ENCODE results near the gene ADPRH.

The ADPRH gene

DNA sequence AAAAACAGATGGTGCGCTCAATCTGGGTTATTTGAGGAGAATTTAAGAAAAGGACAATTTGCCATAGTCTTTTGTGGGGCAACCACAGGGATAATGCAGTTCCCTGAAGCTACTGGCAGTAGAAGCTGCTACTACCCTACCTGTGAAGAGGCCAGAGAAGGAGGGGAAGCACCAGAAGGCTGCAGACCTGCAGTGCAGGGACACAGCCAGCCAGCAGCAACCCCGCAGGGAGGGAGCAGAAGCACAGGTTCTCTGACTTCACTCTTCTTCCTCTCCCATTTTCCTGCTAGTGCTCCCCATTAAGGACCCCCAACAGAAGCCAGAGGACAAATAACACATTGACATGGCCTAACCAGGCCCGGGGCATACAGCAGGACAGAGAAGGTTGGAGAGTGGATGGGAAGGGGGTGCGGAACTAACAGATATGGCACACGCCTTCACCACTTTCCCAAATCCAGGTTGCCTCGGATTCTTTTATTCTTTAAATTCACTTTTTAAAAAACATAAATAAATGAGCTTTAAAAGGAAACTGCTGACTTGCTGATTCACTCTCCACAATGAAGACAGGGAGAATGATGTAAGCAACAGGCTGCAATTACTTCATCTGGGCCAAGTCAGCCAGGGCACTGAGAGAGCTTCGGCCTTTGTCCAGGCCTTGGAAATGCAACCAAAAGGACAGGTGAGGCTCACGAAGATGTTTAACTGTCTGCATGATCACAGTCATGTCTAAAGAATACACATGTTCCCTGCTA, 51.0 kb downstream of the ADPRH start:
- DNase-seq (ENCODE audit: low spot score), result peak; percentile 9

DNA sequence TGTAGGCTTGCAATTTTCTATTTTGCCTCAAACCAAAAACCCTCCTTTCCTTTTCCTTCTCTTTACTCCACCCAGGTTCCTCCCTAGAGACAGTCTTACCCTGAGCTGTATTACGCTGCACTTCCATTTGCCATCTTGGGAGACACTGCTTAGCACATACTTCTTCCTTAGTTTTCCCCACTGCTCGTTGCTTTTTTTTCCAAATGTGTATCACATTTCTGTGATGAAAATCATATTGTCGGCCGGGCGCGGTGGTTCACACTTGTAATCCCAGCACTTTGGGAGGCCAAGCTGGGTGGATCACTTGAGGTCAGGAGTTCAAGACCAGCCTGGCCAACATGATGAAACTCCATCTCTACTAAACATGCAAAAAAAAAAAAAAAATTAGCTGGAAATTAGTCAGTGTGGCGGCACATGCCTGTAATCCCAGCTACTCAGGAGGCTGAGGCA, 51.6 kb downstream of the ADPRH start:
- DNase-seq (ENCODE audit: low spot score), result no peak

DNA sequence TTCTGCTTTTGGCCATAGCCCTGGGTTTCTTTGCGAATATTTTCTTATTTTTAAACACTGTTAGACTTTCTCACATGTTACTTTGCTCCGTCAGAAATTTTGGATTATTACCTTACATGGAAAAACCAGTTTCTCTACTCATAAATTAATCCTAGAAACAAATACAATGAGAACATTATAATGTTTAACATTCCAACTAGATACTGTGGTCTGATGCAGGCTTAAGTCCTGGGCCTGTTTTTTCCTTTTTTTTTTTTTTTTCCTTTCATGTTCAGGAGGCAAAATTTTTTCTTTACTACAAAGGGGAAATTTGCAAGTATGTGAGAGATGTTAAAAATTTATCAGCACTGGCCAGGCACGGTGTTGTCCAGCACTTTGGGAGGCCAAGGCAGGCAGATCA, 52.2 kb downstream of the ADPRH start:
- DNase-seq (ENCODE audit: low spot score), result no peak

DNA sequence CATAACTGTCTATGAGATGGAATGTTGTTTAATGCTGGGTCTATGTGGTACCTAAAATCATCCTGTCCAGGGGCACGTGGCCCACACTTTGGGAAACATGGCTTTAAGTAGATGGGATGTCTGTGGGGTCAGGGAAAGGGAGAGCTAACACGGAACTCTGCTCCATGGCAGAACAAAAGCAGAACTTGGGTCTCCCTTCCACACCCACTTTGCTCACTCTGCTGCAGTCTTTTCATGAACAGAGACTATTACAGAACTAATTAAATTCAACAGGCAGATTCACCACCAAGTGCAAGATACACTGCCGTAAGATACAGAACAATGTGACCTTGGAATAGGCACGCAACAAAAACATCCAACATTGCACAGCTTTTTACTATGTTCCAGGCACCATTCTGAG, 52.9 kb downstream of the ADPRH start:
- no peak for DNase-seq (ENCODE audit: low spot score)

DNA sequence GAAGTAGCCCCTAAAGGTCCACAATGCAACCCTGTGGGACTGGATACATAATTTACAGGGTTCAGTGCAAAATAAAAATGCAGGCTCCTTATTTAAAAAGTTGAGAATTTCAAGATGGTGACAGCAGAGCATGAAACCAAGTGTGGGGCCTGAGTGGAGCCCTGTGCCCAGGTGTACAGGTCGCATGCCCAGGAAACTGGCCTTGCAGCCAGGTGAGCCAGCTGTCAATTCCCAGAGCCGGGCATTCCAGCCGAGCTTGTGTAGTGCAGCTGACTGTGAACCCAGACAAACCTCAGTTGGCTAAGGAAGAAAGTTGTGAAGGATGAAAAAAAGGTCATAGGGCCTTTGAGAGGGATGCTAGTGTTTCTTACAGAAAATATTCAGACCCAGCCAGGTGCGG, 53.5 kb downstream of the ADPRH start:
- no peak for DNase-seq (ENCODE audit: low spot score)

DNA sequence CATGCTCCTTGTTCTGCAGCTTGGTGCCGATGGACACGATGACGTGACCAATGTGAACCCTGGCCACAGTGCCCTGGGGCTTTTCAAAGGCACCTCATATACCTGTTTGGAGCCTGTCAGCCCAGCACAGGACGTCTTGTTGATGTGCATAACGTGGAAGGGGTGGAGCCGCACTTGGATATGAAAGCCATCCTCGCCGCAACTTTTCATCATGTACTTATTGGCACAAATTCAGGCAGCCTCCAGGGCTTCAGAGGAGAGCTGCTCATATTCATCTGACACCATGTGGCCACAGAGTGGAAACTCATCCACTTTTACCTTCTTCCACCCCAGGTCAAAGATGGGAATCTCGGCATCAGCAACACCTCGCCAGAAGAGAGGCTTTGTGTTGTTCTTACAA, 56.4 kb downstream of the ADPRH start:
- DNase-seq (ENCODE audit: low spot score), result no peak

DNA sequence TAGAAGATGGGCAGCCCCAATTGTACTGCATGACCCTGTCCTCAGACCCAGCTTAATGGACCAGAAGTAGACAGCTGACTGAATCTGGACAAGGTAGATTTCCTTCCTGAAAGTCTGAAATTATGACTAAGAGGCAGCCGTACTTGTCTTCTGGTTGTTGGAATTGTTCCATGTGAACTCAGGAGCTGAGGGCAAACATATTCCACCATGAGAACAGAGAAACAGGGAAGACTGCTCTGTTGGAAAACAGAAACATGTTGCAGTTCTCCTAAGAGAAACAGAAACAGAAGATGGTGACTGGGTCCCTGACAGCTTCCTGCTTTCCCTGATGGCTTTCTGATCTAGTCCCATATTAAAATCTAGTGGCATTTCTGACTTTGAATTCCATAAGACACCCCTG, 57.0 kb downstream of the ADPRH start:
- no peak for DNase-seq (ENCODE audit: low spot score)

DNA sequence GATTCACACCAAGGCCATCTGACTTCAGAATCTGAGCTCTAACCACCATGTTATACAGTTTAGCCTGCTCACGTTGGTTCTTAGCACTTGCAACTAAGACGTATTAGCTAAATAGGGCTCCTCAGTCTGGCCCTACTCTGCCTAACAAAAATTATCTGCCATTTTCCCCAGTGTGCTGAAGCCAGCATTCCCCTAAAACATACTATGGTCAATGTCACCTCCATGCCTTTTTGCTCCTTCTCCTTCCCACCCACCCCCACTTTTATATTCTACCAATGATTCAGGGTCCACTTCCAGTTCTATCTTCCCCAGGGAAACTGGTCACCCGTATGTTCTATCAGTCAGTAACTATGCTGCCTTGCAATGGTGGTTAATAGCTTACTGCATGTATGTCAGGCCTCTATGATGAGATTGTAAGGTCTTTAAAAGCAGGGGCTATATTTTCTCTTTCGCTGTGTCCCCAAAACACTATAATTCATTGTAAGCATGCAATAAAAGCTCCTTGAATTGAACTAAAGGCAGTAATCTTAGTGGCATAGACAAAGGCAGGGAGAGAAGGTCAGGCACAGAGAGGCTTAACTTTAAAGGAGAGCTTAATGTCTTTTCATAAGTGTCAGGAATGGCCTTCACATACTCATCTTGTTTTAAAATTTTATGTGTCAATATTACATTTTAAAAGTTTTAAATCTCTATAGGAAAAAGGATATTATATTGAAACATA, 57.8 kb downstream of the ADPRH start:
- DNase-seq (ENCODE audit: low spot score), result no peak

DNA sequence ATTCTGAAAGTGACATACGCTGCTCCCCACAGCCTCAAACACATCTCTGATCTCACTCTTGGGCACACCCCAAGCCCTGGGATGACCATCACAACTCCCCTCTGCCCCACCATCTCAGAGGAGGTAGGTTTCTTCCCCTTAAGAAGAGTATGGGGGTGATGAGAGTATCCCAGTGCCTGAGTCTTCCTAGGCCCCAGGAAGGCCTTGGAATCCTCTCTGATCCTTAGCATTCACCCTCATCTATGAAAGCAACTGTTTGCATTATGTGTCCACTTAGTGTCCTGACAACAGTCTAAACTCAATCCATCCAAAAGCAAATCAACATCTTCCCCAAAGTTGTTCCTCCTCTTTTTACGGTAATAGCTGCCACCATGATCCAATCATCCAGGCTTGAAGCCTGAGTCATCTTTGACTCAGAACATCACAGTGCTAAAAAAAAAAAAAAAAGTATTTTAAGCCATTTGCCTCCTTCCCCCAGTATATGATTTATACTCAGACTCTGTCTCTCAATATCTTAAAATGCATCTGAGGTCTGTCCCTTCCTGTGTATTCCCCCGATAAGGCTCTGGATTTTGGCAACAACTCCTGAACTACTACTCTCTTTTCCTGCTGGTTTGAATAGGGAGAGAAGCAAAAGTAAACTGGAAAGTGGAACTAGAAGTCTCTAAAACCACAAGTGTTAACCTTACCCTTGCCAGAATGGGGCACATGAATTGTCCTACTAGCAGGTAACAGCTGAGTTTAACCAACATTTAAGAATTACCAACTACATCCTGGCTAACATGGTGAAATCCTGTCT, 58.6 kb downstream of the ADPRH start:
- peak; percentile 75 for DNase-seq (ENCODE audit: low spot score)
